ENCODE measurements around the gene RPS6KA2. TPM values are rescaled to one million over a fixed set of nuclear protein-coding genes. Genes with fewer than 3 reads are reported as not detected.

RPS6KA2 gene
- polyA plus RNA-seq, 5 donors = 38.9 to 52.0 (median 42.5) TPM

GRCh38 chr6:166489301-166490155, 137.5 kb downstream of the RPS6KA2 start:
- DNase-seq = no peak

GRCh38 chr6:166488701-166489100, 138.3 kb downstream of the RPS6KA2 start:
- no peak for DNase-seq

GRCh38 chr6:166488076-166488685, 138.9 kb downstream of the RPS6KA2 start:
- peak; percentile 36 to 45 for DNase-seq

- no peak for DNase-seq
Observed at GRCh38 chr6:166487148-166487547, 139.9 kb downstream of the RPS6KA2 start.

GRCh38 chr6:166486536-166486880, 140.5 kb downstream of the RPS6KA2 start:
- DNase-seq = no peak

- no peak for DNase-seq
Observed at GRCh38 chr6:166485651-166486535, 141.2 kb downstream of the RPS6KA2 start.

- no peak for DNase-seq
Observed at GRCh38 chr6:166484863-166485262, 142.2 kb downstream of the RPS6KA2 start.

GRCh38 chr6:166483573-166484250, 143.3 kb downstream of the RPS6KA2 start:
- no peak for DNase-seq

GRCh38 chr6:166483026-166483425, 144.0 kb downstream of the RPS6KA2 start:
- DNase-seq = no peak

GRCh38 chr6:166478782-166479592, 148.1 kb downstream of the RPS6KA2 start:
- DNase-seq = no peak

- no peak for DNase-seq
Observed at GRCh38 chr6:166477647-166478365, 149.2 kb downstream of the RPS6KA2 start.

GRCh38 chr6:166476634-166477215, 150.3 kb downstream of the RPS6KA2 start:
- DNase-seq = no peak

- DNase-seq = no peak
Observed at GRCh38 chr6:166476061-166476591, 150.9 kb downstream of the RPS6KA2 start.

GRCh38 chr6:166474721-166475565, 152.1 kb downstream of the RPS6KA2 start:
- DNase-seq = no peak

- DNase-seq = no peak
Observed at GRCh38 chr6:166473886-166474571, 153.0 kb downstream of the RPS6KA2 start.

GRCh38 chr6:166472636-166473035, 154.4 kb downstream of the RPS6KA2 start:
- no peak for DNase-seq

- DNase-seq = no peak
Observed at GRCh38 chr6:166471797-166472260, 155.2 kb downstream of the RPS6KA2 start.
